Kidney (tissue), 14 donors: ENCODE data around the gene RTN3. TPM values are rescaled to one million over a fixed set of nuclear protein-coding genes. Genes with fewer than 3 reads are reported as not detected.

Experiments used
- DNase-seq, 5 donors: peaks; one replicate each; pipeline ENCODE4 v3.0.0-alpha.2; 2013 to 2020
- FAIRE-seq: peaks from 2 replicates; lab custom pipeline; 2012; peaks lifted over from hg19 to GRCh38; lab: Jason Lieb, UNC
- H3K27ac ChIP-seq, 2 donors: one replicate each; pipeline ENCODE4 v1.7.0; 2013; ENCODE audit warnings: low read depth in 2 of 2, low read length in 2 of 2, inconsistent platforms in 1 of 2
- H3K27me3 ChIP-seq: one replicate; pipeline ENCODE4 v1.7.1; 2013; ENCODE audit warnings: low read length, inconsistent platforms; ENCODE audit not compliant: control insufficient read depth, insufficient read depth
- H3K36me3 ChIP-seq, 3 donors: one replicate each; pipeline versions ENCODE4 v1.7.0 to v1.7.1; 2013; ENCODE audit warnings: low read length in 3 of 3, control low read depth in 1 of 3, inconsistent platforms in 1 of 3; ENCODE audit not compliant: insufficient read depth in 3 of 3, control insufficient read depth in 2 of 3
- H3K4me1 ChIP-seq, 3 donors: one replicate each; pipeline versions ENCODE4 v1.7.0 to v1.7.1; 2013; ENCODE audit warnings: low read length in 3 of 3, inconsistent platforms in 1 of 3, low read depth in 1 of 3; ENCODE audit not compliant: control insufficient read depth in 2 of 3, insufficient read depth in 2 of 3
- H3K4me3 ChIP-seq, 3 donors: one replicate each; pipeline versions ENCODE4 v1.7.0 to v1.8.1; 2013; ENCODE audit warnings: low read length in 3 of 3, control low read depth in 1 of 3, inconsistent platforms in 1 of 3
- H3K9ac ChIP-seq, 3 donors: one replicate each; pipeline versions ENCODE4 v1.7.0 to v1.7.1; 2013; ENCODE audit warnings: low read length in 3 of 3, control low read depth in 1 of 3, inconsistent platforms in 1 of 3
- H3K9me3 ChIP-seq, 3 donors: one replicate each; pipeline versions ENCODE4 v1.7.0 to v1.7.1; 2013; ENCODE audit warnings: low read length in 3 of 3, control low read depth in 1 of 3, inconsistent platforms in 1 of 3; ENCODE audit not compliant: control insufficient read depth in 2 of 3, insufficient read depth in 1 of 3
- CTCF ChIP-seq: IDR thresholded peaks from 3 replicates; pipeline ENCODE4 v1.5.1; 2012; ENCODE audit warnings: mild to moderate bottlenecking, moderate library complexity, borderline replicate concordance; ENCODE audit not compliant: insufficient read depth; ENCODE audit errors: extremely low read depth
- intact Hi-C: fragments of 100-400 bp; cut with DNase I; formaldehyde crosslinking; loops from one replicate; pipeline ENCODE4 v1.11.1; 2022
- polyA plus RNA-seq: library from polyadenylated mRNA; stranded (reverse); fragments of 350-450 nt; fragmentation: Illumina TruSeq; extraction: RNeasy Lipid Tissue Mini Kit (QIAGEN cat#74804); gene quantifications from one replicate; pipeline ENCODE4 v1.2.3, GENCODE V29; 2014; ENCODE audit warnings: low read depth, low replicate concordance; ENCODE audit not compliant: insufficient read depth
- total RNA-seq: library from RNA; stranded (reverse); fragmentation: NEBNext Ultra II Directional; extraction: Animal tissue kit (Norgen Biotek cat#: 25700); gene quantifications from one replicate; pipeline ENCODE4 v1.2.1, GENCODE V29; 2021
- donor health status: control.
- donor health status: control.
- donor health status: control.
- donor health status: control.
- donor health status: control.
- donor health status: DM: yes; HTN: yes; CAD: no.
- donor health status: Normal renal cell carcinoma (clear cell type).

Gene RTN3
- total and polyA plus RNA-seq, 2 donors from 2014 or later: 93.1 to 109 TPM

DNA sequence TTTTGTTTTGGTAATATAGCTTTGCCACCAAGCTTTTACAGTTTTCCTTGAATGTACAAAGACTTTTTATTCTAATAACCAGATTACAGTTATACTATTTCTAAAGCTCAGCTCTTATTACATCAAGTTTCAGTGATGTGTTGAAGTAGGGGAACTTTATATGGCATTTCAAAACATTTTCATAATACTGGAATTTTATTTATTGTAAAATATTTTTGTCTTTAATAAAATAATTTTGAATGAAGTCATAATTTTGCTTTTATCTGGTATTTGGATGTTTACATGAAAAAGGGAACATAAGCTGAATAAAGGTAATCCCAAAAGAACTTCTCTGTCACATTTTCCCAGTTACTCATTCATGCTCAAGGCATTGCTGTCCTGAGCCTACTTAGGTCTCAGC is 34.7 kb downstream of the RTN3 start:
- intact Hi-C loops: no loop called here
- no peaks in the 10 kb centered on the region for H3K36me3 ChIP-seq
- no peak for FAIRE-seq
- H3K4me1 ChIP-seq: no peaks in the 10 kb centered on the region
- H3K27ac ChIP-seq: no peak overlapping the region
- no peak for DNase-seq
- H3K9ac ChIP-seq: no peak overlapping the region
- H3K27me3 ChIP-seq: no peaks in the 10 kb centered on the region
- no peaks in the 10 kb centered on the region for H3K9me3 ChIP-seq
- TF ChIP-seq CTCF: no peak
- H3K4me3 ChIP-seq: no peak overlapping the region

- FAIRE-seq (no peak), DNase-seq (no peak)
- H3K36me3 ChIP-seq: no peaks in the 10 kb centered on the region
- H3K9ac ChIP-seq: no peak overlapping the region
- no peak overlapping the region for H3K27ac ChIP-seq
- no peaks in the 10 kb centered on the region for H3K27me3 ChIP-seq
- no peak overlapping the region for H3K4me3 ChIP-seq
- intact Hi-C loops: no loop called here
- no peaks in the 10 kb centered on the region for H3K4me1 ChIP-seq
- no peak for TF ChIP-seq CTCF
- no peaks in the 10 kb centered on the region for H3K9me3 ChIP-seq
Measured at GRCh38 chr11:63719001-63719400, 37.7 kb downstream of the RTN3 start.

- H3K27ac ChIP-seq: no peak overlapping the region
- H3K4me3 ChIP-seq: no peak overlapping the region
- no peak for TF ChIP-seq CTCF
- no peaks in the 10 kb centered on the region for H3K36me3 ChIP-seq
- H3K27me3 ChIP-seq: no peaks in the 10 kb centered on the region
- intact Hi-C loops: no loop called here
- H3K9ac ChIP-seq: no peak overlapping the region
- no peak for FAIRE-seq
- no peak for DNase-seq
- no peaks in the 10 kb centered on the region for H3K4me1 ChIP-seq
- H3K9me3 ChIP-seq: no peaks in the 10 kb centered on the region
Measured at GRCh38 chr11:63719987-63720386, 38.7 kb downstream of the RTN3 start.

DNA sequence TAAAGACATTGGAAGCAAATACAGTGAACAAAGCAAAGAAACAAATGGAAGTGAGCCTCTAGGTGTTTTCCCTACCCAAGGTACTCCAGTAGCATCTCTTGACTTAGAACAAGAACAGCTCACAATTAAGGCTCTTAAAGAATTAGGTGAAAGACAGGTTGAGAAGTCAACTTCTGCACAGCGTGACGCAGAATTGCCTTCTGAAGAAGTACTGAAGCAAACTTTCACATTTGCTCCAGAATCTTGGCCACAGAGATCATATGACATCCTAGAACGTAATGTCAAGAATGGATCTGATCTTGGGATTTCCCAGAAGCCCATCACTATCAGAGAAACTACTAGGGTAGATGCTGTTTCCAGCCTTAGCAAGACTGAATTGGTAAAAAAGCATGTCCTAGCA is 39.3 kb downstream of the RTN3 start:
- no peak for TF ChIP-seq CTCF
- no peak overlapping the region for H3K27ac ChIP-seq
- FAIRE-seq (no peak), DNase-seq (no peak)
- H3K4me1 ChIP-seq: no peaks in the 10 kb centered on the region
- no peaks in the 10 kb centered on the region for H3K27me3 ChIP-seq
- intact Hi-C loops: no loop called here
- no peaks in the 10 kb centered on the region for H3K9me3 ChIP-seq
- H3K9ac ChIP-seq: no peak overlapping the region
- H3K36me3 ChIP-seq: no peaks in the 10 kb centered on the region
- no peak overlapping the region for H3K4me3 ChIP-seq
